Ramos (cell line): ENCODE results near the gene OGFOD3.
"Not testable (repeated sequence)": the region's sequence is repeated elsewhere in the genome, so short reads cannot be mapped to it uniquely, and the experiment has no call there.

Source experiments
- in situ Hi-C: fragments of 300-500 bp; cut with MboI; formaldehyde crosslinking; loops from one replicate; pipeline ENCODE4 v1.14.3; 2022; ENCODE audit warnings: low sequenced_read_pairs; ENCODE audit not compliant: unreplicated experiment

Gene OGFOD3

GRCh38 chr17:82361885-82362633, 56.3 kb downstream of the OGFOD3 start:
- in situ Hi-C loops: no loop called here

- in situ Hi-C loops: loop anchor here (5.0 kb wide), 1 partner anchor 48 kb away; no protein-coding TSS in a partner anchor
Observed at GRCh38 chr17:82359451-82360074, 58.8 kb downstream of the OGFOD3 start.

DNA sequence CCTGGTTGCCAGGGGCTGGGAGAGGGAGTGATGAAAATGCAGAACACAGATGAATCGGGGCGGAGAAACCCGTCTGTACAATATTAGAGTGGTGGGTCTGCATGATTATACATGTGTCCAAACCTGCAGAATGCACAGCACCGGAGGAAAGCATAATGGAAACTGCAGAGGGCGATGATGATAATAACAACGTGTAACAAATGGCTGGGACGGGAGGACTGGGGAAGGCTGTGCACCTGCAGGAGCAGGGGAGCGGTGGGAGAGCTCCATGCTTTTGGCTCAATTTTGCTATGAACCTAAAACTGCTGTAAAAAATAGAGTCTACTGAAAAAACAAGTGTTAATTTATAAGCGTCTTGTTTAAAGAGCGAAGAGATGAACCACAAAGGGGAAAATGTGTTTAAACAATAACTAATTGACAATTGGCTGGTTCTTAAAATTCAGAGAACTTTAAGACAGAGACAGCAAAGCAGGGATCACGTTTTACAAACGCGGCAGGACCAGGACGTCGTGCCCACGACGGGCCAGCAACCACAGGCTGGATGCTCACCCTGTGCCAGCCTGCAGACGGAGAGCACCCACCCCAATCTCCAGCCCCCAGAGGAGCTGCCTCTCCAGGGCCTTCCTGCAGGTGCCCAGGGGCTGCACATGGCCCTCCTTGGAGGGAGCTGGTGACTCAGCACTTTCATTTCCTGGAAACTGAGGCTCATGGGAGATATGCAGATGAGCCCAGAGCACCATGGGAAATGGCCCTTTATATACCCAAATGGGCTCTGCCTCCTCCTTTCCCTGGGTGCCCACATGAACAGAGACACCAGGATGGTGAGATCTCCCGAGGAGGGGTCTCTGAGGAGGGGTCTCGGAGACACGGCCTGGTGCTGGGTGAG, 59.7 kb downstream of the OGFOD3 start, which contains the start of gene TEX19:
TEX19 (plus strand) TSS at position 783 of the 886 bp plus-strand sequence. CDS start 2,904 bp downstream, outside the sequence.
- in situ Hi-C loops: loop anchor here (5.0 kb wide), 1 partner anchor 49 kb away; no protein-coding TSS in a partner anchor

GRCh38 chr17:82357394-82357793, 61.0 kb downstream of the OGFOD3 start:
- in situ Hi-C loops: loop anchor here (5.0 kb wide), 1 partner anchor 50 kb away; no protein-coding TSS in a partner anchor

- in situ Hi-C loops: loop anchor here (5.0 kb wide), 1 partner anchor 50 kb away; no protein-coding TSS in a partner anchor
Observed at GRCh38 chr17:82356845-82357355, 61.5 kb downstream of the OGFOD3 start.

DNA sequence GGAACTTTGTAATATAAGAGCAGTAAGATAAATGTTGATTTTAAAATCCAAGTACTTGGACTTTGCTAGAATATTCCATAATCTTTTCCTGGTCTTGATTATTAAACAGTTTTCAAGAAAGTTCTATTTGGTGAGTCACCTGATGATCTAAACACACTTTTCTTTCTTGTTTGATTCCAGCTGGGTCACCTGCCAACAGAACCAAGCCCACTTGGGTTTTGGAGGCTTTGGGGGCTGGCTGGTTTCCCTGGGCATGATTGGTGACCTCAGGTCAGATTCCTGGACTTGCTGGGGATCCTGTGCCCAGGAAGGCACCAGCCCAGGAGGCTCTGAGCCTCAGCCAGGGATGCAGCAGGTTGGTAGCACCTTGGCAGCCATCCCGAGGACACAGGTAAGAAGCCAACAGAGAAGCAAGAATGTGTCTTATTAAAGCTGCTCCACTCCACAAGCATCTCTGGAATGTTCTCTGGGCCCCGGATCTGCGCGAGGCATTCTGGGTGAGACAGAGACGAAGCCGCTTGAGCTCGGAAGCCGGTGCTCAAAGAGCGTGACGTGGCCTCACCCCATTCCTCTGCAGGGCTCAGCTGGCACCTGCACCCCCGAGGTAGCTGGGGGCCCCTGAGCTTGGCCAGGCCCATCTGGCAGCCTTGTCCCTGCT, 62.5 kb downstream of the OGFOD3 start:
- in situ Hi-C loops: loop anchor here (5.0 kb wide), 1 partner anchor 51 kb away; no protein-coding TSS in a partner anchor

DNA sequence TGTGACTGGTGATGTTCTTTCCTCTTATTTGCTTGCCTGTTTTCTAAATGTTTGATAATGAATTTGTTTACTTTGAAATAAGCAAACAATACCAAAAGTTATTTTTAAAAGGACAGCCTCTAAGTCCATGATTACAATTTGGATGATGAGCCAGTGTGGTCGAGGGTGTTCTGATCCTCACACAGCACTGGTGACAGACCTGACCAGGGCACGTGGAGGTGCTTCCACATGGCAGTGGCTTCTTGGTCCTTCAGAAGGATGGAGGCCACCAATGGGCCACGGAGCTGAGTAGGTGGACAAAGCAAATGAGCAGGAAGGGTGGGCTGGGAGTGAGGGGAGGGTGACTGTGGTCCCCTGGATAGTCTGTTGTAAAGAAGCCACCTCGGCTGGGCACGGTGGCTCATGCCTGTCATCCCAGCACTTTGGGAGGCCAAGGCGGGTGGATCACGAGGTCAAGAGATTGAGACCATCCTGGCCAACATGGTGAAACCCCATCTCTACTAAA, 63.5 kb downstream of the OGFOD3 start:
- in situ Hi-C loops: loop anchor here (5.0 kb wide), 2 partner anchors 52 to 202 kb away; no protein-coding TSS in a partner anchor

DNA sequence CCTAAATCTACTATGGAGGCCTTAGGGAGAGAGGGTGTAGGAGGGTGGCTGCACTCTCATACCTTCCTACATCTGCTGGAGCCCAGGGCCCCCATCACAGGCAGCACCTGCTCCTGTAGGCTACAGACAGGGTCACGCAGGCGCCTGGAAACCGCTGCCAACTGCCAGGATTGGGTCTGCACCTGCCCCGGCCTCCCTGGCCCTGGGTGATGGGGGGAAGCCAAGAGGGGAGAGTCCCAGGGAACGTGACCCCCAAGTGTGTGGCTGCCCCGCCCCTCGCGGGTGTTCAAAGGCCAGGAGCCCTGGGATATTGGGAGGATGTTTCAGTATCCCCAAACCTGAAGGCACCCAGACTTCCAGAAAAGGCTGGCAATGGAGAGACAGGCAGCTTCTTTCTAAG, 64.9 kb downstream of the OGFOD3 start:
- in situ Hi-C loops: loop anchor here (5.0 kb wide), 1 partner anchor 204 kb away; no protein-coding TSS in a partner anchor

GRCh38 chr17:82351713-82352488, 66.5 kb downstream of the OGFOD3 start:
- in situ Hi-C loops: loop anchor here (5.0 kb wide), 1 partner anchor 205 kb away; no protein-coding TSS in a partner anchor

DNA sequence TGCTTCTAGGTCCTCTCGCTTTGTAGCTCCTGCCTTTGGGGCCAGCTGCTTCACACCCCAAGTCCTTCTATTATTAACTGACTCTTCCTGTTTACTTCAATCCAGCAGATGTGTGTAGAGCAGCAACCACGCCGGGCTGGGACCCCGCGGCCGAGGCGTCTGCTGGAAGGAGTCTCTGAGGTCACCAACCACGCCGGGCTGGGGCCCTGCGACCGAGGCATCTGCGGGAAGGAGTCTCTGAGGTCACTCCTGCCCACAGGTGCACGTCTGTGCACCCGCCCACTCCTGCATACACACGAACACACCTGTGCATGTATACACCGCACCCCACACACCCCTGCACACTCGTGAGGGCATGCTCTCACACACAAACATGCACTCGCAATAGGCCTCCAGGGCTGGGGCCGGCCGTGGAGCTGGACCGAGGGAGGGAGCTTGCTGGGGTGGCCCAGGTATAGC, 67.1 kb downstream of the OGFOD3 start:
- in situ Hi-C loops: loop anchor here (5.0 kb wide), 1 partner anchor 206 kb away; no protein-coding TSS in a partner anchor

- in situ Hi-C loops: loop anchor here (5.0 kb wide), 1 partner anchor 207 kb away; no protein-coding TSS in a partner anchor
Observed at GRCh38 chr17:82350182-82351030, 68.0 kb downstream of the OGFOD3 start.

GRCh38 chr17:82349287-82349701, 69.1 kb downstream of the OGFOD3 start:
- in situ Hi-C loops: no loop called here

DNA sequence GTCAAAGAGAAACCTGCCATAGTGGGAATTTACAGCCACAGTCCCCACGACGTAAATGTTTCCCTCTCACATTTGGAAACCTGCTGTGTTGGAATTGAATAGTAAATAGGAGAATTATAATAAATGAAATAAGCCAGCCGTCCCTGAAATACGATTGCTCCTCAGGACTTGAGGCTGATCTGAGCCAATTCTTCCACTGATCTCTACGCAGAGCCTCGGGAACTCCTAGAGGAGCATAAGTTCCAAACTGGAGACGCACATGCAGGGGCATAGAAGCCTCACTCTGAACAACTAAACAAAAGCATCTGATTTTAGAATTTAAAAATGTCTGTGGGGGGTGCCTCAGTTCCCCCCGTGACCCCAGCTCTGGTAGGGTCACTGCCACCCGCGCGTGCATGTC, 69.5 kb downstream of the OGFOD3 start:
- in situ Hi-C loops: no loop called here

DNA sequence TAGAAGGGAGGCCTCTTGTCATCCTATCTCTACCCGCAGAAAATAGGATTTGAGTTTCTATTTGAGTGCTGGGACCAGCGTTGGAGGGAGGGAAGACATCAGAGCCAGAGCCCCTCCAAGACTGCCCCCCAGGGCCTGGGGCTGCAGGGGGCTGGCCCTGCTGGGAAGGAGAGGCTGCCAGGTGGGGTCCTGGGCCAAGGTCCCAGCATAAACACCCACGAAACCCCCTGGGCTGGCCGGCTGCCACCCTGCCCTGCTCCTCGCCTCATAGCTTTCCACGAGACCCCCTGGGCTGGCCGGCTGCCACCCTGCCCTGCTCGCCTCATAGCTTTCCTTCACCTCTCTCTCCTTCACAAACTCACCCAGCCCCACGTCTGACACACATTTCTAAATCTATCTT, 70.0 kb downstream of the OGFOD3 start:
- in situ Hi-C loops: no loop called here

- in situ Hi-C loops: not testable (repeated sequence)
Observed at GRCh38 chr17:82347994-82348393, 70.4 kb downstream of the OGFOD3 start.

- in situ Hi-C loops: no loop called here
Observed at GRCh38 chr17:82346342-82347300, 71.8 kb downstream of the OGFOD3 start.
